Gastrocnemius medialis (tissue), 4 donors: ENCODE results near the gene CEACAM19.

Source experiments
- CTCF ChIP-seq, 5 experiments: fragments of 450-650 bp in 3 of 5; fragments of 200-600 bp in 2 of 5; sonication (generic) in 2 of 5; IDR thresholded peaks in 4 of 5; conservative IDR thresholded peaks in 1 of 5; 1 replicate in 4 of 5; 2 replicates in 1 of 5; pipeline ENCODE4 v1.5.1; 2016 to 2019; ENCODE audit warnings: antibody characterized with exemption in 5 of 5, mild to moderate bottlenecking in 3 of 5, moderate library complexity in 3 of 5
- POLR2A ChIP-seq, 2 donors: fragments of 450-650 bp; IDR thresholded peaks; one replicate each; pipeline ENCODE4 v1.6.1; 2017; ENCODE audit warnings: antibody characterized with exemption in 2 of 2, mild to moderate bottlenecking in 2 of 2, moderate library complexity in 2 of 2

GRCh38 chr19:44686896-44687295 lies 15.6 kb downstream of the CEACAM19 start:
- TF ChIP-seq CTCF (IDR thresholded peaks at IDR 0.05 in 4 of 5, conservative IDR thresholded peaks at IDR 0.05 in 1 of 5) (no peak), POLR2A (IDR thresholded peaks at IDR 0.05) (no peak)
